DMS79 (cell line): ENCODE results near the gene GPR62.

Experiments used
- DNase-seq: peaks from one replicate; lab custom pipeline; 2025; lab: John Stamatoyannopoulos, UW

The GPR62 gene

DNA sequence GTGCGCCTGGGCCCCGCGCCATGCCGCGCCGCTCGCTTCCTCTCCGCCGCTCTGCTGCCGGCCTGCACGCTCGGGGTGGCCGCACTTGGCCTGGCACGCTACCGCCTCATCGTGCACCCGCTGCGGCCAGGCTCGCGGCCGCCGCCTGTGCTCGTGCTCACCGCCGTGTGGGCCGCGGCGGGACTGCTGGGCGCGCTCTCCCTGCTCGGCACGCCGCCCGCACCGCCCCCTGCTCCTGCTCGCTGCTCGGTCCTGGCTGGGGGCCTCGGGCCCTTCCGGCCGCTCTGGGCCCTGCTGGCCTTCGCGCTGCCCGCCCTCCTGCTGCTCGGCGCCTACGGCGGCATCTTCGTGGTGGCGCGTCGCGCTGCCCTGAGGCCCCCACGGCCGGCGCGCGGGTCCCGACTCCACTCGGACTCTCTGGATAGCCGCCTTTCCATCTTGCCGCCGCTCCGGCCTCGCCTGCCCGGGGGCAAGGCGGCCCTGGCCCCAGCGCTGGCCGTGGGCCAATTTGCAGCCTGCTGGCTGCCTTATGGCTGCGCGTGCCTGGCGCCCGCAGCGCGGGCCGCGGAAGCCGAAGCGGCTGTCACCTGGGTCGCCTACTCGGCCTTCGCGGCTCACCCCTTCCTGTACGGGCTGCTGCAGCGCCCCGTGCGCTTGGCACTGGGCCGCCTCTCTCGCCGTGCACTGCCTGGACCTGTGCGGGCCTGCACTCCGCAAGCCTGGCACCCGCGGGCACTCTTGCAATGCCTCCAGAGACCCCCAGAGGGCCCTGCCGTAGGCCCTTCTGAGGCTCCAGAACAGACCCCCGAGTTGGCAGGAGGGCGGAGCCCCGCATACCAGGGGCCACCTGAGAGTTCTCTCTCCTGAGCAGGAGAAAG is 951 bp downstream of the GPR62 start:
- DNase-seq, result no peak

DNA sequence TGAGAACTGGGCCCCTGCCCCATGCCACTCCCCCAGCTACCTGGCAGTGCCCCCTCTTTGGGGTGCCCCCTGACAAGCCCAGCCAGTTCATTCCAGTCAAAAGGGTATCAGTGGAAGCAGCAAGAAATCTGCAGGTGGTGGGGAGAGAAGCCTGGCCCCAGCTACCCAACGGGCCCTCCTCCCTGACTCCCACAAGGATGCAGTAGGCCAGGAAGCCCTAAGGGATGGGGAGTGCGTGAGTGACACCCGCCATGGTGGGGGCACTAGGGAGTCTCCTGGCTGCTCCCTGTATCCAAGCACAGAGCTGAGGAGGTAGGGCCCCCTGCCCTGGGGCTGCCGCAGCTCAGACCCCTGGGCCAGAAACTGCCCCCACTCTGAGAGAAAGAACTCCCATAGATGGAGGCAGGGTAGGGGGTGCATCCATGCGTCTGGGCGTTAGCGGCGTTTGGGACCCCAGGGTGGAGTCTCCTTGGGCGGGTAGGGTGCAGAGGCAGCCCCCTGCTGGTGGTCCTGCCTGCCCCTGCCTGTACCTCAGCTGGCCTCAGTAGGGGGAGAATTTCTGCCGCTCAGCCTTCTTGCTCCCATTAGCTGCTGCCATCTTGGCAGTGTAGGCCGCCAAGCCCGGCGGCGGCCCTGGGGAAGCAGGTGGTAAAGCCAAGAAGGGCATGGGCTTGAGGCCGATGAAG is 2.5 kb downstream of the GPR62 start:
- DNase-seq, result no peak

DNA sequence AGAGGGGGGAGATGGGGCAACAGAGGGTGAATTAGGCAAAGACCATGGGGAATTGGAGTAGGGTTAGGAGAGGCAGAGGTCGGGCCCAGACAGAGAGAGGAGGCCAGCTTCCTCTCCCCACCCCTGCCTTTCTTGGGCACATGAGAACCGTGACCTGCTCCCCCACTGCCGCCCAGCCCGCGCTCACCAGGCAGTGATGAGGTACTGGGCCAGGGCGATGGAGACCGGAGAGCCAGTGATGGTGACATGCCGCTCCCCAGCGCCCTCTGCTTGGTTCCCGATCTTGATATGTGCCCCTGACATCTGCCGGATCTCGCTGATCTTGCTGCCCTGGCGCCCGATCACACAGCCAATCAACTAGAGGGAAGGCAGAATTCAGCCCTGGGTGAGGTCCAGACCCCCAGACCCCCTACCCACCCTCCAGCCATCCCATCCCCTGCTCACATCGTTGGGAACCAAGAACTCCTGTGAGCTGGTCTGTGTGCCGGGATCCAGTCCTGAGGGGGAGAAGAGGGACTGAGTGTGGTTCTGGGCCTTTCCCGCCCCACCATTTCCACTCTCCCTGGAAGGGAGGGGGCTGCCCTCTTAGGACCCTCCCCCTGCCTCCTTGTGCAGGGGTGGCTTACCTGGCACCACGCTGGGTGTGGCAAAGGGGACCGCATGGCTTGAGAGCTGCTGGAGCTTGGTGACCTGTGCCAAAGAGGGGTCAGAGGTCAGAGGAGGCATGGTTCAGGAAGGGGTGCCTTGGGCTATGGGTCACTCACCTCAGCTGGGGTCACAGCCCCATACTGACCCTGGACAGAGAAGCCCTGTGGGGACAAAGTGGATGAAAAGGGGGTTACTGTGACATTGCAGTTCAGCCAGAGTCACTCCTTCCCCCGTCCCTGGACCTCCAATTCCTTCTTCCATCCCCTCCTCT is 3.7 kb downstream of the GPR62 start:
- no peak for DNase-seq

DNA sequence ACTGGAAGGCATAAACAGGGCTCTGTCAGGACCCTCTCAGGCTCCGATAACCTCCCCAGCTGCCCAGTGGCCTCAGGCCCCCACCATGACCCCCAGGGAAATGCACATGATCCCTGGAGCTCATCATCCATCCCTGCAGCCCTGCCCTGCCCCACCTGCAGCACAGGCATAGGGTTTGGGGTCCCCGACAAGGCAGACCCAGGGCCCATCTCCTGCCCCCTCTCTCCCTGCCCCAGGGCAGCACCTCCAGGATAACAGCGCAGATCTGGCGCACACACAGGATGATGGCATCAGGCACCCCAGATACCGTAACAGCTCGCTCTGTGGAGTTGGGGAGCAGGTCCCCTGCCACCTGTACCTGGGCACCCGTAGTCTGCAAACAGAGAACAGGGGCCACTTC is 4.5 kb downstream of the GPR62 start:
- DNase-seq, result no peak

DNA sequence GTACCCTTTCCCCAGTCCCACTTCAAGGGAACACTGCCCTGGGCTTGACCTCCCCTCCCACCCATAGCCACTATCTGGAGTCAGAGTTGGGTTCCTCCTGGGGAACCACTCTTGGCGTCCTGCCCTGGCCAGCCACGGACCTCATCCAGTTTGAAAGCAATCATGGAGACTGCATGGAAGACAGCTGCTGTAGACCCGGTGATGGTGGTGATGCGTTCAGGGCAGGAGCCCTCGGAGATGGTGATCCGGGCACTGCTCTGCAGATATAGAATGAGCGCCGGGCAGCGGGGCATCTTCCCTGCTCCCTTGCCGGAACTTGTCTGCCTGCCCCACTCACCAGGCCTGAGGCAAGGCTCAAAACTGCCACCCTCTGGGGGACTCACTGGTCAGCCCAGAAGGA is 5.2 kb downstream of the GPR62 start:
- no peak for DNase-seq

DNA sequence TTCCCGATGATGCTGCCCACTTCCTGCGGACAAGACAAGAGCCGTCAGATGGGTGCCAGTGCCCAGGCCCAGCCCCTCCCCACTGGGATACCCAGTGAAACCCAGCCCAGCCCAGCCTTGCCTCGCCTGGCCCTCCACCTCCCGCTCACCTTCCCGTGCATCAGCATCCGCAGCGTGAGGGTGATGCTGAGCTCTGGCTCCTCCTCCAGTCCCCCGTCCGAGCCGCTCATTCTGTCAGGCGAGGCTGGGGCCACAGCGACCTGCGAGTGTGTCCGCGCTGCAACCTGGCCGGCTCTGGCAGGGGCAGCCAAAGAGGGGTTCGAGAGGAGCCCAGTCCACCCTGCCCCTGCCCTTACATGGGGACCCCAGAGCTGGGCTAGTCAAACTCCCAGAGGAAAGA is 5.8 kb downstream of the GPR62 start:
- no peak for DNase-seq

DNA sequence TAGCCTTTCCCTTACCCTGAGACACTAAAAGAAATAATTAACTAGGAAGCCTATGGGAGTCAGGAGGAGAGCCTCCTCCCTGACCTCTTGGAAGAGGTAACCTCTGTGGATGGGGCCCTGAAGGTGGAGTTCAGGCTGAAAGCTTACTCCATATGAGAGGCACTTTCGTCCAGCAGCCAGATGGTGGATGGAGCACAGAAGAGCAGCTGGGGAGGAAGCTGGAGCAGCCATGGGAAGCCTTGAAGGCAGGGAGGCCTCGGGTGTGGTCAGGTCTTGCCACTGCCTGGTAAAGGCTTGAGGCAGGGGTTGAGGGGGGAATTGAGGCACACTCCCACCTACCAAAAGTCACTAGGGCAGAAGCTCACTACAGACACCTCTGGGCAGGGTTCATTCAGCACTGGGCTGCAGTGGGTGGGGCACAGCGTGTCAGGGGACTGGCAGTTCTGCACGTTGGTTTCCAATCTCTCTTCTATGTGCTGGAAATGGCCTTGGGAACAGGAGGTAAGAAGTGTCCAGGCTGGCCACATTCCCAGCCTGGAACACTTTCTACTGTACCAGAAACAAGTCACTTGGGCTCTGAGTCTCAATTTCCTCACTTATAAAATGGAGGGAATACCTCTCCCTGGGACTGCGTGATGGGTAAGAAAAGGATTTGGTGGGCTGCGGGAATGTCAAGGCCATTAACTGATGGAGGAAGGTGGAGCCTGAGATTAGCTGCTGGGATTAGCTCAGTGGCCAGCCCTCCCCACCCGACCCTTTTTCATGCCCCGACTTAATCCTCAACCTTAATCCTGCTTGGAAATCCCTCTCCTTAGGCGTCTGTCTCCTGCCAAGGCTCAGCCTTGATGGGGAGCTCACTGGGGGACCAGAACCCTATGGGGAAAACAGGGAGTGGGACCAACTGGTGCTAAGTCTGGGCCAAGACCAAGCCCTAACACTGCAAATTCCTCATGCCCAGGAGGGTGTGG is 6.7 kb downstream of the GPR62 start:
- no peak for DNase-seq

DNA sequence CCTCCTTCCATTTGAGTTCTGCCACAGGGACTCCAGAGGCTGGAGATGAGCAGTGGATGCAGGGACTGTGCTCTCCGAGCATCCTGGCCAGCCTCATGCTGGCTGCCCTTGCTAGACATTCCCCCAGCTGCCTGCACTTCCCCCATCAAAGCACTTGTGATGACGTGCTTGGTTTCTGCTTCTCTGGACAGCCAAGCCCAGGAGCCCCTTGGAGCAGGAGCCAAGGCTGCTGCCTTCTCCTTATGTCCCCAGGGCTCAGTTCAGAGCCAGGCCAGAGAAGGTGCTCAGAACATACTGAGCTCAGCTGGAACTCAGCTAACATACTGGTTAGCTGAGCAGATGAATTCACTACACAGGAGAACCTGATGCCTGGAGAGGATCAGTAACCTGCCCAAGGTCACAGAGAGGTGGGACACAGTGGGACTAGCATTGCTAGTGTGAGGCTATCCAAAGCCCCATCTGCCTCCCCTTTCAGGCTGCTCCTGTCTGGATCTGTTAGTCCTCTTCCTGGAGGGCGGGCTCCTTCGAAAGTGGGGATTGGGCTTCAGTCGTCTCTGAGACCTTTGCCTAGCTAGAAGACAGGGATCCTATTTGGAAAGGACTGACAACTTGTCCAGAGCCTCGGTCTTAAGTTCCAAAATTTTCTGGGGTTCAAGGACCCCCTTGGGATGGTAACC is 7.8 kb downstream of the GPR62 start:
- no peak for DNase-seq

DNA sequence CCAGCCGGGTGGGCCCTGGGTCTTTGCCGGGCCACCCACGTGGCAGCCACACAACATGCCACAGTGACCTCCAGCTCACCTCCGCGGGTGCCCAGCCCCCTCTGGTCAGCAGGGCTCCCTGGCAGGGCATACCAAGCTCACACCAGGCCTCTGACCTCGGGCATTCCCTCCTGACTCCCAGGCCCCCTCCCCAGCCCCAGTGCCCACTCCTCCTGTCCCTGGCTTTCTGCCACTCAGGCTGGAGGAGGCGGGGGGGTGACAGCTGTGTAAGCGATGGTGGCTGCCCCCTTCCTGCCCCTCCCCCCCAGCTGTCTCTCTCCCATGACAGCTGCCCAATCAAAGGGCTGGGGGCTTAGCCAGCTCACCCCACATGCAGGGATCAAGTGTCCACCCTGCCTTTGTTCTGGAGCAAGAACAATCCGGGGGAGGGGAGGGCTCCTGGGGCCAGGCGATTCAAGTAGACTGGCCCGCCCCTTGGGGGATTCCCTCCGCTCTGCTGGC is 8.8 kb downstream of the GPR62 start:
- DNase-seq, result no peak

DNA sequence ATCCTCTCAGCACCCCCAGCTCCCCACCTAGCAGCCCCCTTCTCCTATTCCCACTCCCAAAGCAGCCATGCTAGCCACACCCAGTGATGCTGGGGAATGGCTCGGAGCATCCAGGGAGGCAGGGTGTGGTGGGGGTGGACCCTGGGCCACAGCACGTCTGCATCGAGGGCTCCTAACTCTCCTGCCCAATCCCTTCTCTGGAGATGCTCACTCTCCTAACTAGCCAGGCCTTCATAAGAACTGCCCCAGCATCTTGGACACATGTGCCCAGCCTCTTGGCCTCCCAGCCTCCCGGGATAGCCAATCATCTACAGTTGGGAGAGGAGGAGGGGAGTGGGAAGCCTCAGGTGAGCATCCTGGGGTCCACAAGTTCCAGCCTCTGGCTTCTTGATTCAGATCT is 9.3 kb downstream of the GPR62 start:
- no peak for DNase-seq

DNA sequence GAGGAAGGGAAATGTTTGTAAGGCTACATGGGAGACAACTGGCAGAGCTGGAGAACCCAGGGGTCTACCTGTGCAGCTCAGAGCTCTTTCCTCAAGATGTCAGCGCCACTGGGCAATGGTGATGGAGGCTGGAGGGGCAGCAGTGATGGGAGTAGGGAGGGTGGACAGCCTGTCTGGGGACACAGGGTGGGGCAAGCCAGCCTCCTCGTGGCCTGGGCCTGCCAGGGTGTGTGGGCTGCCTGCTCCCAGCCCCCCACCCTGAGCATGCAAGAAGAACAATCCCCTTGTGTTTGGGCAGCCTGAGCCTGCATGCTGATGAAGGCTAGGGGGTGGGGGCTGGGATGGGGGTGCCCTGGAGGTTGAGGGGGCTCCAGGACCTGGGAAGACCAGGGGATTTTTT is 10.8 kb downstream of the GPR62 start:
- no peak for DNase-seq

DNA sequence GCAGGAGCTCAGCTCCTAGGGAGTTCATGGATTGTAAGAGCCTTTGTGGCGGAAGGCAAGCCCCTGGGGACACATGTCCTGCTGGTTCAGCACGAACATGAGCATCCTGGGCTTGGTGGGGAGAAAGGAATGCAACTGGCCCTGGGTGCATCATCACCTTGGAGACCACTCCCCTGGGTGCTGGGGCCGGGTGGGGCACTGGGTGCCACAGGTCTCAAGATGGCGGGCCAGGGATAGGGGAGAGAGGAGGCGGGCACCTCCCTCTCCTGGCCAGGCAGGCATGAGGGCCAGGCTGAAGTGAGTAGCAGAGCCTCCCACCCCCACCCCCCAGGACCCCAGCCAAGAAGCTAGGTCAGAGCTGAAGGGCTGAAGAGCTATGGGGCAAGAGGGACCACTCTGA is 11.3 kb downstream of the GPR62 start:
- no peak for DNase-seq

DNA sequence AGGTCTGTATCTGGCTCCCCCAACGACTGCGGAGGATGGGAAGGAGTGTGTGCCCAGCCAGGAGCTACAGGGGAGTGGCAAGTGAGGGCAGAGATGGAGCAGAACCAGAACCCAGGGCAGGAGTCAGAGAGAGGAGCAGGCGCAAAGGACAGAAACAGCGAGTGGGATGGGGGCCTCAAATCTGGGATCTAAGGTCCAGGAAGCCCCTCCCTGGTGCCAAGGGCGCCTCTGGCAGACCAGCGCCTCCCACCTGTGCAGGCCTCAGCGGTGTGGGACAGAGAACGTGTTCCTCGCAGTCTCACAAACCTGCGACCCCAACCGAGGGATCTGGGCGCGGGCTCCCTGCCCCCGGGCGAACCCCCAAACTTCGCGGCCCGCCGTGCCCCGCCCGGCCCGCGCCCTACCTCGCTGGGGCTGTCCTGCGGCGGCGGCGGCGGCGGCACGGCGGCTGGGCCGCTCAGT is 11.8 kb downstream of the GPR62 start:
- no peak for DNase-seq

DNA sequence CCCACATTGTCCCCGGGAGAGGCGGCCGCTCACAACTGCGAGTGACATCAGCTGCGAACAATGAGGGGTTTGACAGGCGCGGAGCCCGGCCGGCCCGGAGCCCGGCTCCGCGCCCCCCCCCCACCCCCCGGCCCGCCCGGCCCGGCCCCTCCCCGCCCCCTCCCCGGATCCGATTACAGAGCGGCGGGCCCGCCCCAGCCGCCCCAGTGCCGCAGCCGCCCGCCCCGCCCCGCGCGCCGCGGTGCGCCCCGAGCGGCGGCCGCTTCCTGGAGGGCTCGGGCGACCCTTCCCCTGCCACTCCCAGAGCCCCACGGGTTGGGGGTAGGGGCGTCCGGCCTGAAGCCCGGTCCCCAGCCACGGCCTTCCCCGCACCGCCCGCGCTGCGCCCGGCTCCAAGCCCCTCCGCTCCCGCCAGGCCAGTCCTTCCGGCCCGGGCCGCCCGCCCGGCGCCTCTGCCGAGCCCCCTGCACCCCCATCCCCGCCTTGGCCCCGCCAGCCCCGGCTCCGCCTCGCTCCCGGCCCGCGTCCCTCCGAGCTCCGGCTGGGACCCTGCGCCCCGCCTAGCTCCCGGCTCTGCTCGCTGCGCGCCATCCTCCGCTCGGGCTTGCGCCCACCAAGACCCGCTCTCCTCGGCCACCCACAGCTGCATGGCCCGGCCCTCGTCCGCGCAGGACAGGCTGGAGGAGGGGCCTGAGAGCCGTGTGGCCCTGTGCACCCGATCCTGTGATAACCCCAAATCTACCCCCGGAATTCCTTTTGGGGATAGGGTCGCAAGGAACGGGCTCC is 12.4 kb downstream of the GPR62 start, which contains the start of gene PCBP4:
TSS of gene PCBP4 (minus strand) at position 71 of the 786 bp plus-strand sequence. CDS start 6,214 bp downstream, outside the sequence.
- no peak for DNase-seq

DNA sequence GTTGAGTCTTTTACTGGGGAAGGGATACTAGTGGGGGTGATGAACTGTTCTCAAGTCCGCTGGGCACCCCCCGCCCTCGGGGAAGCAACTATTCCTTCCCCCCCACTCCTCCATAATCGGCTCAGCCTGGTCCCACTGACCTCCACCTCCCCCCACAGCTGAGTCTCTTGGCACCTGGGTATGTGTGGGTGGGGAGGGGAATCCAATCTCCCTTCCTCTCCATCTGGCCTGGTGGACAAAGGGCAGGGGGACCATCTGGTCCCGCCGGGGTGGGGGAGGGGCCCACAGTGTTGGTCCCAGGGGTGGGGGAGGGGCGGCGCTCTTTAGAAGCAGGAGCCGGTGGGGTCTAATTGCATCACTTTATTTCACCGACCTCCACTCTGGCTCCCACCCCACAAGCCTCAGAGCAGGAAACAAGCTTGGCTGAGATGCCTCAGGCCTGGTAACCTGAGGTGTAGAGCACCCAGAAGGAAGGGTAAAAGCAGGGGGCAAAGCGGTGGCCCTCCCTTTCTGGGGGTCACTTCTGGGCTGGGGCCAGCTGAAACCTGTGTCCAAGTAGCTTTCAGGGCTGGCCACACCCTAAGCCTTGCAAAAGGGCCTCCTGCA is 13.1 kb downstream of the GPR62 start:
- DNase-seq, result no peak

DNA sequence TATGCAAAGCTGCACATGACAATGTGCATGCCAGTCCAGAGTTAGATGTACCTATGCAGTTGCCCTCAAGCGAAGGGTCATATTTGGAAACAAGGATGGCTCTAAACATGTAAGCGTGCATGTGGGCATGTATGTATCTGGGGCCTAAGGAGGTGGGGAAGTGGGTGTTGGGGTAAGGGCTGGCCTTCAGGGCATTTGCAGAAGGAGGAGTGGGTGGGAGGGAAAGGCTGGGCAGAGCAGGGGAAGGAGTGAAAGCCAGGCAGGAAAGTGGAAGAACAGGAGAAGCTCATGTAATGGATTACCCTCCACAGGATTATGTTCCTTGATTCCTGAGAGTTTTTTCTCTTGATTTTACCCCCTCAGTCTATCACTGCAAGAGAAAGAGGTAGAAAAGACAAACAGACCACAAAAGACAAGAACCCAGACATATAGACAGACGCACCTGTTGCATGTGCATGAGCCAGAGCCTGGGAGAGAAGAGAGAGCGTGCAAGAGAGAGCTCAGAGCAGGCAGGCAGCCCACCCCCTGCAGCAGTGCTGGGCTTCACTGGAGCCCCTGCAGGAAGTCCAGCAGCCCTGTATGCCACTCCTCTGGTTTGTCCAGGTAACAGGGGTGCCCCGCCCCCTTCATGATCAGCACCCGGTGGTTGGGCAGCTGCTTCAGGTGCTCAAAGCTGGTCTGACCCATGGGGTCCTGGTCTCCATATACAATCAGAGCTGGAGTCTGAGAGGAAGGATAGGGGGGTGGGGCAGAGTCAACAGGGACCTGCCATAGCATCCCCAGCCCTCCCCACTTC is 13.9 kb downstream of the GPR62 start:
- no peak for DNase-seq

DNA sequence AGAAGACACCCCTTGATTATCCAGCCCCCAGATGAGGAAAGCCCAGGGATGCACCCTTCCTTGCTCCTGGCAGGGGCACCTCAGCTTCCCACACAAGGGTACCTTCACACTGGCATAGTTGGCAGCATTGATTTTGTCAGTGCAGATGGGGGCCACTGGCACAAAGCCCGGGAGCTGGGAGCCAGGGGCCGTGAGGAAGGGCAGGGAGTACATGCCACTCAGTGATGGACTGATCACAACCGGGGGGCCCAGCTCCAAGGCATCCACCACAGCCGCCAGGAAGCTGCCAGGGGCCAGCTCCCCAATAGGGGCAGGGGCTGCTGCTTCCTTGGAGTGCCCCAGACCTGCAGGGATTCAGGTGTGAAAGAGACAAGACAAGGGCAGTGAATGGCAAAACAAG is 14.7 kb downstream of the GPR62 start:
- no peak for DNase-seq

DNA sequence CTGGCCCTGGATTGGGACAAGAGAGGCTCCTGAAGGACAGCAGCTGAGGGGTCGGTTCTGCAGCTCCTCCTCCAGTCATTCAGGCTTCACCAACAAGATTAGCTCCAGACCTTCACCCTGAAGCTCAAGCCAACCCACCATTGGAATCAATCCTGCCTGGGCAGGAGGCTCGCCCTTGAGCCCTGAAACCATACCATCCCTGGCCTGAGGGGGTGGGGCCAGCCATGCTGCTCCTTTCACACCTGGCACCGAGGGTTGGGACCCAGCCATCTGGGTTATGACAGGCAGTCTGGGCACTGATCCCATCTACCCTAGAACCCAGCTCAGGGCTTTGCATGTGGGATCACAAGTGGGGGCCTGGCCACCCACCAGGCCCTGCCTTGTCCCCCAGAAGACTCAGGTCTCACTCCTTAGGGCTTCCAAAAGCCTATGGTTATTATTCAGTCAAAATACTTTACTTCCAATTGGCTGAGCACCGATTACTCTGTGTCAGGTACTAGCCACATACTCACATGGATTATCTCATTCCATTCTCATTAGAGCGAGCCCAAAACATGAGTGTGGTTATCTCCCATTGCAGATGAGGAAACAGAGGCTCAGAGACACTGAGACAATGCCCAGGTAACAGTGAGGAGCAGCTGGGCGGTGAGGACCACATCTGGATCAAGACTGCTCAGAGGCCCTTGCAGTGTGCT is 15.6 kb downstream of the GPR62 start:
- no peak for DNase-seq
